Thyroid gland (tissue), 4 donors: Measurements from ENCODE around the gene ZNF326.

Experiments
- POLR2A ChIP-seq, 2 donors: fragments of 450-650 bp; IDR thresholded peaks; one replicate each; pipeline ENCODE4 v1.6.1; 2017; ENCODE audit warnings: antibody characterized with exemption in 2 of 2, mild to moderate bottlenecking in 2 of 2, moderate library complexity in 1 of 2
- TF ChIP-seq, protein P1 (sequence below), 6 experiments: fragments of 200-600 bp in 3 of 6; fragments of 450-650 bp in 3 of 6; sonication (generic) in 3 of 6; IDR thresholded peaks; one replicate each; pipeline ENCODE4 v1.5.1; 2016 to 2019; ENCODE audit warnings: antibody characterized with exemption in 6 of 6, mild to moderate bottlenecking in 2 of 6, inconsistent platforms in 1 of 6, moderate library complexity in 1 of 6

DNA sequence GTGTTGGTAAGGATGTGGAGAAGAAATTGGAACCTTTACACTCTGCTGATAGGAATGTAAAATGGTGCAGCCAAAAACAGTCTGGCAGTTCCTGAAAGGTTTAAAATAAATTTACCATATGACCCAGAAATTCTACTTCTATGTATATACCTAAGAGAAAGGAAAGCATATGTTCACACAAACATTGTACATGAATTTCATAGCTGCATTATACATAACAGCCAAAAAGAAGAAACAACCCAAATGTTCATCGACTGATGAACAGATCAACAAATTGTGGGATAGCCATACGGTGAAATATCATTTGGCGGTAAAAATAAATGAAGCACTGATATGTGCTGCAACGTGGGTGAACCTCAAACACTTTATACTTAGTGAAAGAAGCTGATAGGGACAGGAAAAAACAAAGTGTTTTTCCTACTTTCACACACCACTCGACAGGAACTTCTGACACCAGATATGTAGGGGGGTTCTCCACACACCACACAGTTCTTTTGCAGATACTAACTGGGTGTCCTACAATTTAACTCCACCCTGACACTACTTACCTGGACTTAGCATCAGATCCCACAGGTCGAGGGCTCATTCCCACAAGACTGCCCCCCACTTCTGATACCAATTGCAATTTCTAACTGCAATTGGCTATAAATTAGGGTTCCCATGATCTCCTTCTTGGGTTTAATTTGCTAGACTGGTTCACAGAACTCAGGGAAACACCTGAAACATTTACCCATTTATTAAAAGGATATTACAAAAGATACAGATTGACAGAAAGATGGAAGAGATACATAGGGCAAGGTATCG is 35.9 kb upstream of the ZNF326 start:
- TF ChIP-seq, protein P1, sequence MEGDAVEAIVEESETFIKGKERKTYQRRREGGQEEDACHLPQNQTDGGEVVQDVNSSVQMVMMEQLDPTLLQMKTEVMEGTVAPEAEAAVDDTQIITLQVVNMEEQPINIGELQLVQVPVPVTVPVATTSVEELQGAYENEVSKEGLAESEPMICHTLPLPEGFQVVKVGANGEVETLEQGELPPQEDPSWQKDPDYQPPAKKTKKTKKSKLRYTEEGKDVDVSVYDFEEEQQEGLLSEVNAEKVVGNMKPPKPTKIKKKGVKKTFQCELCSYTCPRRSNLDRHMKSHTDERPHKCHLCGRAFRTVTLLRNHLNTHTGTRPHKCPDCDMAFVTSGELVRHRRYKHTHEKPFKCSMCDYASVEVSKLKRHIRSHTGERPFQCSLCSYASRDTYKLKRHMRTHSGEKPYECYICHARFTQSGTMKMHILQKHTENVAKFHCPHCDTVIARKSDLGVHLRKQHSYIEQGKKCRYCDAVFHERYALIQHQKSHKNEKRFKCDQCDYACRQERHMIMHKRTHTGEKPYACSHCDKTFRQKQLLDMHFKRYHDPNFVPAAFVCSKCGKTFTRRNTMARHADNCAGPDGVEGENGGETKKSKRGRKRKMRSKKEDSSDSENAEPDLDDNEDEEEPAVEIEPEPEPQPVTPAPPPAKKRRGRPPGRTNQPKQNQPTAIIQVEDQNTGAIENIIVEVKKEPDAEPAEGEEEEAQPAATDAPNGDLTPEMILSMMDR (IDR thresholded peaks at IDR 0.05): no peak
- no peak for TF ChIP-seq POLR2A (IDR thresholded peaks at IDR 0.05)
